Activated CD8-positive, alpha-beta T cell treated with anti-CD3 and anti-CD28 coated beads for 36 hours (primary cell): ENCODE data around the gene MRPS27. TPM values are rescaled to one million over a fixed set of nuclear protein-coding genes. Genes with fewer than 3 reads are reported as not detected.

Source experiments
- ATAC-seq: fragments of 200-7000 bp; cut with Tn5 transposase; one replicate; pipeline ENCODE4 v1.10.0; 2021; ENCODE audit warnings: mild to moderate bottlenecking, moderate library complexity
- CTCF ChIA-PET: fragments of 350-600 bp; sonication (Branson Sonifier 250); formaldehyde crosslinking; loops from one replicate; lab custom pipeline; 2021; ENCODE audit warnings: antibody characterized with exemption; lab: Charles Lee
- POLR2A ChIA-PET: fragments of 350-600 bp; sonication (Branson Sonifier 250); formaldehyde crosslinking; loops from one replicate; lab custom pipeline; 2021; ENCODE audit warnings: antibody characterized with exemption; lab: Charles Lee
- DNase-seq: peaks from one replicate; pipeline ENCODE4 v3.0.0-alpha.2; 2020
- H3K27ac Mint-ChIP-seq: one replicate; pipeline ENCODE4 v1.8.0; 2021; ENCODE audit warnings: mild to moderate bottlenecking, mixed read lengths
- H3K27me3 Mint-ChIP-seq: one replicate; pipeline ENCODE4 v1.8.0; 2021; ENCODE audit warnings: mixed read lengths
- H3K36me3 Mint-ChIP-seq: one replicate; pipeline ENCODE4 v1.8.0; 2021; ENCODE audit warnings: low read depth, mixed read lengths
- H3K4me1 Mint-ChIP-seq: one replicate; pipeline ENCODE4 v1.8.0; 2021; ENCODE audit warnings: low read depth, mixed read lengths
- H3K4me3 Mint-ChIP-seq: one replicate; pipeline ENCODE4 v1.8.0; 2021; ENCODE audit warnings: mild to moderate bottlenecking, moderate library complexity, mixed read lengths
- H3K9me3 Mint-ChIP-seq: one replicate; pipeline ENCODE4 v1.8.0; 2021; ENCODE audit warnings: mixed read lengths
- intact Hi-C: fragments of 100-400 bp; cut with micrococcal nuclease; formaldehyde crosslinking; loops from one replicate; pipeline ENCODE4 v1.10.0; 2022
- total RNA-seq, 2 experiments: library from RNA; stranded (reverse); gene quantifications; one replicate each; pipeline ENCODE4 v1.2.3, GENCODE V29; 2021
- TF ChIP-seq, protein P1 (sequence below): fragments of 200-600 bp; IDR thresholded peaks from one replicate; pipeline ENCODE4 v1.8.0; 2022; ENCODE audit warnings: antibody characterized with exemption, mild to moderate bottlenecking

The MRPS27 gene
- total RNA-seq, 2 experiments from 2014 or later = 91.5 to 99.1 TPM

- DNase-seq (no peak), ATAC-seq (no peak)
- Mint-ChIP-seq H3K4me1 (peaks cover 23% of the 10 kb centered on the region), H3K27ac (no peak overlapping the region), H3K4me3 (no peak overlapping the region), H3K9me3 (no peaks in the 10 kb centered on the region), H3K36me3 (peaks cover 22% of the 10 kb centered on the region), H3K27me3 (no peaks in the 10 kb centered on the region)
- CTCF ChIA-PET = no interaction called here
- TF ChIP-seq, protein P1, sequence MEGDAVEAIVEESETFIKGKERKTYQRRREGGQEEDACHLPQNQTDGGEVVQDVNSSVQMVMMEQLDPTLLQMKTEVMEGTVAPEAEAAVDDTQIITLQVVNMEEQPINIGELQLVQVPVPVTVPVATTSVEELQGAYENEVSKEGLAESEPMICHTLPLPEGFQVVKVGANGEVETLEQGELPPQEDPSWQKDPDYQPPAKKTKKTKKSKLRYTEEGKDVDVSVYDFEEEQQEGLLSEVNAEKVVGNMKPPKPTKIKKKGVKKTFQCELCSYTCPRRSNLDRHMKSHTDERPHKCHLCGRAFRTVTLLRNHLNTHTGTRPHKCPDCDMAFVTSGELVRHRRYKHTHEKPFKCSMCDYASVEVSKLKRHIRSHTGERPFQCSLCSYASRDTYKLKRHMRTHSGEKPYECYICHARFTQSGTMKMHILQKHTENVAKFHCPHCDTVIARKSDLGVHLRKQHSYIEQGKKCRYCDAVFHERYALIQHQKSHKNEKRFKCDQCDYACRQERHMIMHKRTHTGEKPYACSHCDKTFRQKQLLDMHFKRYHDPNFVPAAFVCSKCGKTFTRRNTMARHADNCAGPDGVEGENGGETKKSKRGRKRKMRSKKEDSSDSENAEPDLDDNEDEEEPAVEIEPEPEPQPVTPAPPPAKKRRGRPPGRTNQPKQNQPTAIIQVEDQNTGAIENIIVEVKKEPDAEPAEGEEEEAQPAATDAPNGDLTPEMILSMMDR = no peak
- intact Hi-C loops = no loop called here
- POLR2A ChIA-PET = no interaction called here
Measured at GRCh38 chr5:72252574-72253155, 67.4 kb downstream of the MRPS27 start.

GRCh38 chr5:72252008-72252407 lies 68.0 kb downstream of the MRPS27 start:
- Mint-ChIP-seq H3K4me1 (peaks cover 20% of the 10 kb centered on the region), H3K27me3 (no peaks in the 10 kb centered on the region), H3K4me3 (no peak overlapping the region), H3K27ac (no peak overlapping the region), H3K36me3 (peaks cover 17% of the 10 kb centered on the region), H3K9me3 (no peaks in the 10 kb centered on the region)
- ATAC-seq (no peak), DNase-seq (no peak)
- CTCF ChIA-PET = interaction anchor here (1.3 kb wide), 1 partner anchor 17 kb away, joined by 4 read pairs; no protein-coding TSS in a partner anchor
- POLR2A ChIA-PET = no interaction called here
- intact Hi-C loops = no loop called here
- TF ChIP-seq, protein P1 = no peak

- DNase-seq (no peak), ATAC-seq (no peak)
- ChIA-PET CTCF (interaction anchor here (1.3 kb wide), 1 partner anchor 18 kb away, joined by 4 read pairs; no protein-coding TSS in a partner anchor), POLR2A (no interaction called here)
- Mint-ChIP-seq H3K4me1 (peaks cover 21% of the 10 kb centered on the region), H3K27me3 (no peaks in the 10 kb centered on the region), H3K27ac (no peak overlapping the region), H3K36me3 (peaks cover 13% of the 10 kb centered on the region), H3K4me3 (no peak overlapping the region), H3K9me3 (no peaks in the 10 kb centered on the region)
- intact Hi-C loops = no loop called here
- TF ChIP-seq, protein P1 = no peak
Measured at GRCh38 chr5:72251386-72251785, 68.7 kb downstream of the MRPS27 start.

DNA sequence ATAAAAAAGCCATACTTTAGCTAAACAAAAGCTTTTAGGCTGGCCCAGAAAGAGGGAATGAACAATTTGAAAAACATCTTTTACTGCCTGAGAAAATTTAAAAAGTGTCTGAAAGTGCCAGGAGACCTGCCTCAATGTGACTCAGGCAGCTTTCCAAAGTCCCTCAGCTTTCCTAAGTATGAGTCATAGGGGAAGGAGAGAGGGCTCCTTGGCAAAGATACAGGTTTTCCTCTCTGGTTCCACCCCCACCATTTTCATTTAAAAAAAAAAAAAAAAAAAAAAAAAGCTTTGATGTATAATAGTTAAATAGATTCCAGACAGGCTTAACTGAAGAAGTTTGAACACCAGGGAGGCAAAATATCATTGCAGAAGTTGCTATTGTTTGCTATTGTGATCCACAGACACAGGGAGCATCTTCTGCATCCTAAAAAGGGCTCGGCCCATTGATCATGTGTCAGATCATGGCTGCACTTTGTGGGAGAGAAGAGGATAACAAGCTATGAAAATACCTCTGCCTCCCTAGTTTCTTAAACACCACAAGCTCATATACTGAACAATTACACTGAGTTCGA lies 71.5 kb downstream of the MRPS27 start:
- Mint-ChIP-seq H3K4me3 (no peak overlapping the region), H3K9me3 (no peaks in the 10 kb centered on the region), H3K4me1 (peaks cover 30% of the 10 kb centered on the region), H3K27ac (no peak overlapping the region), H3K36me3 (peaks cover 11% of the 10 kb centered on the region), H3K27me3 (no peaks in the 10 kb centered on the region)
- ATAC-seq (no peak), DNase-seq (no peak)
- CTCF ChIA-PET = interaction anchor here (0.7 to 1.6 kb wide), 4 partner anchors 9 to 230 kb away, joined by 3 to 6 read pairs (median 3); no protein-coding TSS in a partner anchor
- TF ChIP-seq, protein P1 = no peak
- intact Hi-C loops = no loop called here
- POLR2A ChIA-PET = interaction anchor here (1.1 kb wide), 1 partner anchor 9 kb away, joined by 3 read pairs; no protein-coding TSS in a partner anchor

GRCh38 chr5:72246954-72247442 lies 73.0 kb downstream of the MRPS27 start:
- DNase-seq (no peak), ATAC-seq (no peak)
- intact Hi-C loops = no loop called here
- Mint-ChIP-seq H3K4me3 (no peak overlapping the region), H3K27ac (no peak overlapping the region), H3K36me3 (peaks cover 11% of the 10 kb centered on the region), H3K27me3 (no peaks in the 10 kb centered on the region), H3K4me1 (peaks cover 26% of the 10 kb centered on the region), H3K9me3 (no peaks in the 10 kb centered on the region)
- CTCF ChIA-PET = interaction anchor here (0.9 to 1.6 kb wide), 3 partner anchors 9 to 60 kb away, joined by 3 to 6 read pairs (median 3); no protein-coding TSS in a partner anchor
- POLR2A ChIA-PET = no interaction called here
- TF ChIP-seq, protein P1 = no peak
